Erythroblast (primary cell): ENCODE data around the gene PARP6.

Experiments used
- GATA1 ChIP-seq: IDR thresholded peaks from 2 replicates; pipeline ENCODE4 v1.6.1; 2011; ENCODE audit warnings: low read depth, mild to moderate bottlenecking, control low read depth, low read length, moderate library complexity
- POLR2A ChIP-seq: IDR thresholded peaks from 2 replicates; pipeline ENCODE4 v1.6.1; 2011; ENCODE audit warnings: mild to moderate bottlenecking, low read length

GRCh38 chr15:72288796-72289596, 16.6 kb upstream of the PARP6 start:
- TF ChIP-seq POLR2A, result no peak
- no peak for TF ChIP-seq GATA1
